HEK293T (cell line): ENCODE measurements around the gene KCNH4.

ENCODE experiments used
- CTCF ChIA-PET: fragments of 350-600 bp; formaldehyde crosslinking; extraction: SDS; loops from one replicate; lab custom pipeline; 2021; ENCODE audit warnings: antibody characterized with exemption, inconsistent platforms; lab: Yijun Ruan, JAX
- POLR2A ChIA-PET: fragments of 350-600 bp; formaldehyde crosslinking; extraction: SDS; loops from one replicate; lab custom pipeline; 2020; ENCODE audit warnings: antibody characterized with exemption, inconsistent platforms; lab: Yijun Ruan, JAX
- DNase-seq: peaks from one replicate; pipeline ENCODE4 v3.0.0; 2012; ENCODE audit warnings: mixed read lengths; ENCODE audit errors: extremely low spot score
- ARNT ChIP-seq: fragments of 450-650 bp; IDR thresholded peaks from 2 replicates; pipeline ENCODE4 v1.6.1; 2017; ENCODE audit warnings: mild to moderate bottlenecking
- BHLHE40 ChIP-seq: fragments of 450-650 bp; IDR thresholded peaks from 2 replicates; pipeline ENCODE4 v1.6.1; 2016; ENCODE audit warnings: mild to moderate bottlenecking, moderate library complexity, borderline replicate concordance
- CTBP1 ChIP-seq: fragments of 450-650 bp; IDR thresholded peaks from 2 replicates; pipeline ENCODE4 v1.6.1; 2016; ENCODE audit warnings: borderline replicate concordance
- ELF4 ChIP-seq: fragments of 450-650 bp; IDR thresholded peaks from 2 replicates; pipeline ENCODE4 v1.6.1; 2017; ENCODE audit warnings: antibody characterized with exemption
- FOXA1 ChIP-seq: fragments of 450-650 bp; IDR thresholded peaks from 2 replicates; pipeline ENCODE4 v1.6.1; 2016; ENCODE audit warnings: mild to moderate bottlenecking
- FOXK2 ChIP-seq: fragments of 450-650 bp; IDR thresholded peaks from 2 replicates; pipeline ENCODE4 v1.6.1; 2016; ENCODE audit warnings: mild to moderate bottlenecking
- FOXM1 ChIP-seq: fragments of 450-650 bp; IDR thresholded peaks from 2 replicates; pipeline ENCODE4 v1.6.1; 2017; ENCODE audit warnings: mild to moderate bottlenecking, borderline replicate concordance
- HDGF ChIP-seq: fragments of 450-650 bp; IDR thresholded peaks from 2 replicates; pipeline ENCODE4 v1.6.1; 2017; ENCODE audit warnings: antibody characterized with exemption, borderline replicate concordance
- L3MBTL2 ChIP-seq: fragments of 450-650 bp; conservative IDR thresholded peaks from 2 replicates; pipeline ENCODE4 v1.6.1; 2016; ENCODE audit warnings: mild to moderate bottlenecking
- LEF1 ChIP-seq: fragments of 450-650 bp; IDR thresholded peaks from 2 replicates; pipeline ENCODE4 v1.6.1; 2017; ENCODE audit warnings: mild to moderate bottlenecking, borderline replicate concordance
- NFRKB ChIP-seq: fragments of 450-650 bp; IDR thresholded peaks from 2 replicates; pipeline ENCODE4 v1.6.1; 2016; ENCODE audit warnings: mild to moderate bottlenecking, moderate library complexity
- PKNOX1 ChIP-seq: fragments of 450-650 bp; IDR thresholded peaks from 2 replicates; pipeline ENCODE4 v1.6.1; 2016
- SP1 ChIP-seq: fragments of 450-650 bp; IDR thresholded peaks from 2 replicates; pipeline ENCODE4 v1.6.1; 2017
- SUZ12 ChIP-seq: fragments of 450-650 bp; IDR thresholded peaks from 2 replicates; pipeline ENCODE4 v1.6.1; 2016; ENCODE audit warnings: mild to moderate bottlenecking
- TARDBP ChIP-seq: fragments of 450-650 bp; IDR thresholded peaks from 2 replicates; pipeline ENCODE4 v1.6.1; 2016
- ZNF384 ChIP-seq: fragments of 450-650 bp; IDR thresholded peaks from 2 replicates; pipeline ENCODE4 v1.6.1; 2016

The KCNH4 gene

DNA sequence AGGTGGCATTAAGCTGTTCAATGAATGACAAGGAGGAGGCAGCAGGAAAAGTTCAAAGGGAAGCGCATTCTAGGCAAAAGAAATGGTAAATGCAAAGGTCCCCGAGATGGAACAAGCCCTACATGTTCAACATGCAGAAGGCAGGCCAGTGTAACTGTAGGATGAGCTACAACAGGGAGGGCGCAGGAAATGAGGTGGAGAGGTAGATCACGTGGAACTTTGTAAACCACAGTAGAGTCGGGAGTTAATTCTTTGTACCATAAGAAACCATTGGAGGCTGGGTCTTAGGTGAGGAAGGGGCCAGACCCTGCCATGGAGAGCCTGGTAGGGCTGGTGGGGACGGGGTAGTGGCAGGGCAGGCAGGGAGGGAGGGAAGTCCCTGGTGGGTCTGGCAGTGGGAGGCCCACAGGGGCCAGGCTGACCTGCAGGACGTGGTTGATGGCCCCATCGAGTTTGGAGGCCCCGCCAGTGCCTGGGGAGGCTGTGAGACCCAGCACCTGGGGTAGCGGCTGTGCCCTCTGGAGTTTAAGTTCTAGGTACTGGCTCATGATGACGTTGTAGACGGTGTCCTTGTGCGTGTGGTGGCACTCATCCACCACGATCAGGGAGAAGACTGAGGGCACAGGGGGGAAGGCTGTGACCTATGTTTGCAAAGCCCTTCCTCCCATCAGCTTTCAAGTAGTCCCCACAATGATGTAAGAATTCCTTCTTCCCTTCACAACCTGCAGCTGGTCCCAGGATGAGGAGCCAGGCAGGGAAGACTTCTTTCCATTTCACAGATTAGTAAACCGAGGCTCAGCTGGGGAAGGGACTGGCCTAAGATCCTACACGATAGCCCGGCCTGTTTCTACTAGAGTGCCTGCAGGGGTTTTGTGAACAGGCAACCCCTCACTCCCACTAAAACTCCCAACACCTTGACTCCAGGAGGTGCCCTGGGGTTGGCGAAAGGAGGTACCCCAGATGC is 70.4 kb downstream of the KCNH4 start:
- TF ChIP-seq TARDBP (no peak), ARNT (no peak), BHLHE40 (no peak), SUZ12 (no peak), L3MBTL2 (no peak), FOXA1 (no peak), ZNF384 (no peak), LEF1 (no peak), FOXK2 (no peak), NFRKB (no peak), ELF4 (no peak), PKNOX1 (no peak), HDGF (no peak), SP1 (no peak)
- ChIA-PET POLR2A (interaction anchor here (1.4 to 4.4 kb wide), 4 partner anchors 10 to 180 kb away, joined by 3 to 26 read pairs (median 6); partner anchors contain the start of genes CNP, KAT2A and ODAD4), CTCF (interaction anchor here (0.6 to 1.2 kb wide), 5 partner anchors 7 to 112 kb away, joined by 3 to 4 read pairs (median 3); no protein-coding TSS in a partner anchor)
- no peak for DNase-seq

DNA sequence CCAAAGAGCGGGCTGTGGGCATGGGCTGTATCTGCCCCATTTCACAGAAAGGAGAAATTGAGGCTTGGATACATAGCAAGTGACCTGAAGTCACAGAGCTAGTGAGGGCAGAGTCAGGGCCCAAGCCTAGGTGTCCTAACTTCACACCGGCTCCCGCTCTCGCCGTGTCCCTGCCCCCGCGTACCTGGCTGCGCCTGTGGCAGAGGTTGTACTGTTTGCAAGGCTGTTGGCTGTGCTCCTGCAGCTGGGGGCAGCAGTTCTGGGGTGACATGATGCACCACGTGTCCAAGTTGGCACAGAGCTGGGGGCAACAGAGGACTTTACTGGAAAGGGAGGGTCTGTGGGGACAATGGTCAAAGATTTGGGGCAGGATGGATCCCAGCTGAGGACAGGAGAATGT is 71.9 kb downstream of the KCNH4 start:
- TF ChIP-seq ARNT: no peak
- TF ChIP-seq FOXK2: no peak
- TF ChIP-seq FOXM1: no peak
- TF ChIP-seq LEF1: no peak
- TF ChIP-seq PKNOX1: no peak
- no peak for TF ChIP-seq ELF4
- no peak for DNase-seq
- ChIA-PET CTCF (interaction anchor here (1.2 to 1.5 kb wide), 2 partner anchors 41 to 68 kb away, joined by 3 to 5 read pairs; no protein-coding TSS in a partner anchor), POLR2A (interaction anchor here (0.7 to 3.4 kb wide), 6 partner anchors 11 to 170 kb away, joined by 3 to 29 read pairs (median 5); partner anchors contain the start of genes CNP and KAT2A)

GRCh38 chr17:42107597-42108576 is 73.1 kb downstream of the KCNH4 start:
- POLR2A ChIA-PET: interaction anchor here (0.8 to 3.4 kb wide), 6 partner anchors 13 to 142 kb away, joined by 4 to 29 read pairs (median 13); partner anchors contain the start of genes CNP, DNAJC7, KAT2A and NKIRAS2
- peak; percentile 99 for DNase-seq
- TF ChIP-seq LEF1 (no peak), TARDBP (no peak), SP1 (no peak), FOXK2 (no peak), ELF4 (no peak), BHLHE40 (no peak), HDGF (0 out of 2 replicates have a peak, but pooled peaks have one; percentile 53), ARNT (no peak)
- CTCF ChIA-PET: interaction anchor here (0.5 to 1.5 kb wide), 3 partner anchors 10 to 54 kb away, joined by 3 to 5 read pairs (median 4); no protein-coding TSS in a partner anchor

GRCh38 chr17:42107124-42107523 is 73.8 kb downstream of the KCNH4 start:
- CTCF ChIA-PET: interaction anchor here (0.6 to 1.3 kb wide), 4 partner anchors 9 to 70 kb away, joined by 3 to 4 read pairs (median 3); partner anchors contain the start of gene ZNF385C
- POLR2A ChIA-PET: interaction anchor here (1.3 to 3.4 kb wide), 6 partner anchors 13 to 141 kb away, joined by 3 to 29 read pairs (median 13); partner anchors contain the start of genes CNP, DNAJC7, KAT2A and NKIRAS2
- TF ChIP-seq CTBP1: no peak
- TF ChIP-seq SUZ12: no peak
- TF ChIP-seq SP1: no peak
- no peak for TF ChIP-seq ARNT
- no peak for TF ChIP-seq L3MBTL2
- TF ChIP-seq FOXA1: no peak
- TF ChIP-seq HDGF: no peak
- no peak for TF ChIP-seq LEF1
- TF ChIP-seq PKNOX1: no peak
- TF ChIP-seq TARDBP: no peak
- no peak for TF ChIP-seq FOXK2
- TF ChIP-seq NFRKB: no peak
- TF ChIP-seq BHLHE40: no peak
- no peak for TF ChIP-seq ELF4
- DNase-seq: no peak
